IMR-90 (cell line): Measurements from ENCODE around the gene TCEA2. TPM values are rescaled to one million over a fixed set of nuclear protein-coding genes. Genes with fewer than 3 reads are reported as not detected.

Experiments used
- ATAC-seq: fragments of 200-7000 bp; cut with Tn5 transposase; 2 replicates; pipeline ENCODE4 v1.9.1; 2020; ENCODE audit warnings: low read depth, mild to moderate bottlenecking, moderate library complexity
- BruUV-seq: library from RNA; stranded (reverse); fragments of 400-500 nt; replicated peaks from 2 replicates; lab custom pipeline; 2021; lab: Mats Ljungman, UMichigan
- CTCF ChIA-PET: fragments of 300-600 bp; formaldehyde crosslinking; extraction: SDS; loops from one replicate; lab custom pipeline; 2021; ENCODE audit warnings: antibody characterized with exemption; lab: Yijun Ruan, JAX
- POLR2A ChIA-PET: fragments of 300-600 bp; sonication (Branson Sonifier 250); formaldehyde crosslinking; loops from one replicate; lab custom pipeline; 2022; ENCODE audit warnings: antibody characterized with exemption; ENCODE audit not compliant: unreplicated experiment; lab: Charles Lee
- DNase-seq: peaks from one replicate; pipeline ENCODE4 v3.0.0; 2013
- H2AFZ ChIP-seq: replicated peaks from 2 replicates; pipeline ENCODE3; 2013; ENCODE audit warnings: low read length, mild to moderate bottlenecking; ENCODE audit not compliant: poor library complexity
- H2AK5ac ChIP-seq: 2 replicates; pipeline ENCODE4 v1.6.1; 2013; ENCODE audit warnings: low read depth, low read length, inconsistent platforms
- H2AK9ac ChIP-seq: replicated peaks from 2 replicates; pipeline ENCODE3; 2013; ENCODE audit warnings: mild to moderate bottlenecking, low read depth, low read length, moderate library complexity; ENCODE audit not compliant: poor library complexity
- H2BK120ac ChIP-seq: 2 replicates; pipeline ENCODE4 v1.6.1; 2013; ENCODE audit warnings: low read depth, low read length, inconsistent platforms
- H2BK15ac ChIP-seq: 3 replicates; pipeline ENCODE4 v1.6.1; 2013; ENCODE audit warnings: low read depth, low read length, inconsistent platforms
- H2BK20ac ChIP-seq: 2 replicates; pipeline ENCODE4 v1.6.1; 2013; ENCODE audit warnings: low read depth, mild to moderate bottlenecking, inconsistent platforms, low read length, moderate library complexity
- H2BK5ac ChIP-seq: 2 replicates; pipeline ENCODE4 v1.6.1; 2013; ENCODE audit warnings: mild to moderate bottlenecking, low read depth, low read length, inconsistent platforms; ENCODE audit not compliant: poor library complexity, severe bottlenecking
- H3K14ac ChIP-seq: replicated peaks from 2 replicates; pipeline ENCODE4 v1.6.1; 2013; ENCODE audit warnings: low read depth, low read length, inconsistent platforms
- H3K18ac ChIP-seq: 2 replicates; pipeline ENCODE4 v1.6.1; 2013; ENCODE audit warnings: low read depth, low read length, control low read depth
- H3K23ac ChIP-seq: 2 replicates; pipeline ENCODE4 v1.6.1; 2013; ENCODE audit warnings: low read depth, low read length, inconsistent platforms
- H3K27ac ChIP-seq: 2 replicates; pipeline ENCODE4 v1.5.1; 2013; ENCODE audit warnings: mild to moderate bottlenecking, control low read depth, low read length; ENCODE audit not compliant: insufficient read depth
- H3K27me3 ChIP-seq: 2 replicates; pipeline ENCODE4 v1.6.1; 2013; ENCODE audit warnings: low read length; ENCODE audit not compliant: control insufficient read depth, insufficient read depth
- H3K36me3 ChIP-seq: 2 replicates; pipeline ENCODE4 v1.6.1; 2013; ENCODE audit warnings: low read length, mixed read lengths; ENCODE audit not compliant: control insufficient read depth, insufficient read depth
- H3K4ac ChIP-seq: 2 replicates; pipeline ENCODE4 v1.6.1; 2013; ENCODE audit warnings: low read depth, low read length, inconsistent platforms
- H3K4me1 ChIP-seq: 2 replicates; pipeline ENCODE4 v1.6.1; 2013; ENCODE audit warnings: low read length, mixed read lengths; ENCODE audit not compliant: control insufficient read depth, insufficient read depth
- H3K4me2 ChIP-seq: 2 replicates; pipeline ENCODE4 v1.6.1; 2013; ENCODE audit warnings: low read depth, mild to moderate bottlenecking, control low read depth, low read length, moderate library complexity
- H3K4me3 ChIP-seq: 2 replicates; pipeline ENCODE4 v1.5.1; 2013; ENCODE audit warnings: low read depth, mild to moderate bottlenecking, control low read depth, low read length, moderate library complexity; ENCODE audit not compliant: insufficient read depth
- H3K56ac ChIP-seq: 2 replicates; pipeline ENCODE4 v1.6.1; 2013; ENCODE audit warnings: low read length, inconsistent platforms; ENCODE audit not compliant: insufficient read depth; ENCODE audit errors: extremely low read depth
- H3K79me1 ChIP-seq, 2 experiments: 2 replicates each; pipeline ENCODE4 v1.6.1; 2013; ENCODE audit warnings: low read length in 2 of 2, inconsistent platforms in 1 of 2, low read depth in 1 of 2
- H3K9ac ChIP-seq: 2 replicates; pipeline ENCODE4 v1.6.1; 2013; ENCODE audit warnings: low read depth, low read length, control low read depth
- H3K9me1 ChIP-seq: 2 replicates; pipeline ENCODE4 v1.6.1; 2013; ENCODE audit warnings: low read length, inconsistent platforms; ENCODE audit not compliant: insufficient read depth
- H3K9me3 ChIP-seq: 2 replicates; pipeline ENCODE4 v1.6.1; 2013; ENCODE audit warnings: low read length; ENCODE audit not compliant: control insufficient read depth, insufficient read depth
- H4K20me1 ChIP-seq: 2 replicates; pipeline ENCODE4 v1.6.1; 2013; ENCODE audit warnings: low read length, inconsistent platforms; ENCODE audit not compliant: insufficient read depth
- H4K5ac ChIP-seq: 2 replicates; pipeline ENCODE4 v1.6.1; 2013; ENCODE audit warnings: mild to moderate bottlenecking, low read depth, low read length, control low read depth
- H4K8ac ChIP-seq, 2 experiments: 2 replicates each; pipeline ENCODE4 v1.6.1; 2013; ENCODE audit warnings: low read depth in 2 of 2, low read length in 2 of 2, control low read depth in 1 of 2, inconsistent platforms in 1 of 2
- H4K91ac ChIP-seq: 2 replicates; pipeline ENCODE4 v1.6.1; 2013; ENCODE audit warnings: low read depth, low read length, inconsistent platforms; ENCODE audit not compliant: insufficient read depth
- CEBPB ChIP-seq: IDR thresholded peaks from 2 replicates; pipeline ENCODE4 v1.6.1; 2012; ENCODE audit warnings: low read depth, low read length, improper control_type of control experiment
- CHD1 ChIP-seq: IDR thresholded peaks from 2 replicates; pipeline ENCODE4 v1.6.1; 2012; ENCODE audit warnings: low read depth, low read length, improper control_type of control experiment
- CTCF ChIP-seq: conservative IDR thresholded peaks from 2 replicates; pipeline ENCODE4 v1.5.1; 2012; ENCODE audit warnings: mild to moderate bottlenecking, low read depth, low read length, improper control_type of control experiment
- FOS ChIP-seq: fragments of 150-350 bp; IDR thresholded peaks from 2 replicates; pipeline ENCODE4 v1.6.1; 2016; ENCODE audit warnings: low read depth, low read length
- MAZ ChIP-seq: IDR thresholded peaks from 2 replicates; pipeline ENCODE4 v1.6.1; 2012; ENCODE audit warnings: low read depth, mild to moderate bottlenecking, low read length, improper control_type of control experiment, moderate library complexity, borderline replicate concordance
- MXI1 ChIP-seq: IDR thresholded peaks from 2 replicates; pipeline ENCODE4 v1.6.1; 2012; ENCODE audit warnings: low read depth, mild to moderate bottlenecking, low read length, moderate library complexity, borderline replicate concordance
- NFE2L2 ChIP-seq: fragments of 150-350 bp; IDR thresholded peaks from 2 replicates; pipeline ENCODE4 v1.6.1; 2016; ENCODE audit warnings: low read depth, mild to moderate bottlenecking, low read length
- POLR2A ChIP-seq: IDR thresholded peaks from 2 replicates; pipeline ENCODE4 v1.6.1; 2012; ENCODE audit warnings: mild to moderate bottlenecking, low read depth, low read length
- RCOR1 ChIP-seq: IDR thresholded peaks from 2 replicates; pipeline ENCODE4 v1.6.1; 2012; ENCODE audit warnings: mild to moderate bottlenecking, low read length, improper control_type of control experiment; ENCODE audit not compliant: insufficient replicate concordance
- RFX5 ChIP-seq: IDR thresholded peaks from 2 replicates; pipeline ENCODE4 v1.8.0; 2012; ENCODE audit warnings: low read depth, mild to moderate bottlenecking, low read length, moderate library complexity
- WGBS, 2 experiments: methylation state at CpG; one replicate each; pipeline versions ENCODE4 v1.1.5 to v1.1.7; 2013; ENCODE audit warnings: missing lambda C conversion rate in 2 of 2; ENCODE audit not compliant: insufficient read length in 1 of 2; ENCODE audit errors: extremely low coverage in 2 of 2; 5-methylcytosine and 5-hydroxymethylcytosine counted together
- dilution Hi-C: fragments of 300-500 bp; cut with HindIII; formaldehyde crosslinking; loops from one replicate; pipeline ENCODE4 v1.14.3; 2018; ENCODE audit warnings: low sequenced_read_pairs; ENCODE audit not compliant: unreplicated experiment
- in situ Hi-C: fragments of 300-500 bp; cut with MboI; formaldehyde crosslinking; loops from 3 replicates; pipeline ENCODE4 v1.14.3; 2019; ENCODE audit warnings: low sequenced_read_pairs, inconsistent platforms, mixed read lengths
- intact Hi-C: fragments of 100-400 bp; cut with micrococcal nuclease; formaldehyde crosslinking; loops from 2 replicates; pipeline ENCODE4 v1.10.0; 2022
- polyA plus RNA-seq, 3 experiments: library from polyadenylated mRNA; depleted of rRNA; stranded (reverse); fragments of >200 nt; gene quantifications; 2 replicates each; pipeline ENCODE4 v1.2.3, GENCODE V29; 2012; ENCODE audit warnings: low replicate concordance in 1 of 3
- total RNA-seq: library from RNA; depleted of rRNA; stranded (reverse); fragments of >200 nt; gene quantifications from 2 replicates; pipeline ENCODE4 v1.2.3, GENCODE V29; 2012
- TF ChIP-seq, protein P1 (sequence below): fragments of 150-350 bp; IDR thresholded peaks from 2 replicates; pipeline ENCODE4 v1.6.1; 2016; ENCODE audit warnings: low read depth, mild to moderate bottlenecking, low read length, moderate library complexity, borderline replicate concordance
- TF ChIP-seq, protein P2 (sequence below): fragments of 150-350 bp; IDR thresholded peaks from 2 replicates; pipeline ENCODE4 v1.6.1; 2017; ENCODE audit warnings: mild to moderate bottlenecking, antibody characterized with exemption, low read length, low read depth

TCEA2 gene
- total and polyA plus RNA-seq, 2 of the 4 experiments (the other 2 are of a cell fraction), result 9.3 to 30.0 TPM

- peaks cover 39% of the 10 kb centered on the region for H3K27me3 ChIP-seq
- no peak overlapping the region for H2BK15ac ChIP-seq
- in situ Hi-C loops, result no loop called here
- TF ChIP-seq, protein P1, sequence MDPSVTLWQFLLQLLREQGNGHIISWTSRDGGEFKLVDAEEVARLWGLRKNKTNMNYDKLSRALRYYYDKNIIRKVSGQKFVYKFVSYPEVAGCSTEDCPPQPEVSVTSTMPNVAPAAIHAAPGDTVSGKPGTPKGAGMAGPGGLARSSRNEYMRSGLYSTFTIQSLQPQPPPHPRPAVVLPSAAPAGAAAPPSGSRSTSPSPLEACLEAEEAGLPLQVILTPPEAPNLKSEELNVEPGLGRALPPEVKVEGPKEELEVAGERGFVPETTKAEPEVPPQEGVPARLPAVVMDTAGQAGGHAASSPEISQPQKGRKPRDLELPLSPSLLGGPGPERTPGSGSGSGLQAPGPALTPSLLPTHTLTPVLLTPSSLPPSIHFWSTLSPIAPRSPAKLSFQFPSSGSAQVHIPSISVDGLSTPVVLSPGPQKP, result no peak
- no peak for TF ChIP-seq MXI1
- TF ChIP-seq MAZ, result no peak
- TF ChIP-seq, protein P2, sequence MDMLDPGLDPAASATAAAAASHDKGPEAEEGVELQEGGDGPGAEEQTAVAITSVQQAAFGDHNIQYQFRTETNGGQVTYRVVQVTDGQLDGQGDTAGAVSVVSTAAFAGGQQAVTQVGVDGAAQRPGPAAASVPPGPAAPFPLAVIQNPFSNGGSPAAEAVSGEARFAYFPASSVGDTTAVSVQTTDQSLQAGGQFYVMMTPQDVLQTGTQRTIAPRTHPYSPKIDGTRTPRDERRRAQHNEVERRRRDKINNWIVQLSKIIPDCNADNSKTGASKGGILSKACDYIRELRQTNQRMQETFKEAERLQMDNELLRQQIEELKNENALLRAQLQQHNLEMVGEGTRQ, result no peak
- TF ChIP-seq RFX5, result no peak
- TF ChIP-seq POLR2A, result no peak
- no peak for TF ChIP-seq NFE2L2
- no peak for TF ChIP-seq RCOR1
- no peak for TF ChIP-seq CTCF
- no peak for TF ChIP-seq CHD1
- no peak for TF ChIP-seq FOS
- no peak for TF ChIP-seq CEBPB
- H4K8ac ChIP-seq, result no peak overlapping the region
- BruUV-seq, result no TSS peak
- no peak overlapping the region for H3K23ac ChIP-seq
- no peak overlapping the region for H2BK5ac ChIP-seq
- H3K79me1 ChIP-seq, result no peaks in the 10 kb centered on the region
- ChIA-PET CTCF (interaction anchor here (1.2 kb wide), 1 partner anchor 25 kb away, joined by 3 read pairs; no protein-coding TSS in a partner anchor), POLR2A (no interaction called here)
- H2AK5ac ChIP-seq, result no peak overlapping the region
- no peak overlapping the region for H2BK20ac ChIP-seq
- ATAC-seq (no peak), DNase-seq (no peak)
- no peak overlapping the region for H3K9ac ChIP-seq
- H3K18ac ChIP-seq, result no peak overlapping the region
- H3K9me1 ChIP-seq, result no peaks in the 10 kb centered on the region
- H4K91ac ChIP-seq, result no peak overlapping the region
- H3K56ac ChIP-seq, result no peak overlapping the region
- dilution Hi-C loops, result no loop called here
- intact Hi-C loops, result no loop called here
- H3K4me1 ChIP-seq, result no peaks in the 10 kb centered on the region
- no peaks in the 10 kb centered on the region for H3K9me3 ChIP-seq
- no peak overlapping the region for H4K5ac ChIP-seq
- no peak overlapping the region for H3K4me2 ChIP-seq
- H2BK120ac ChIP-seq, result no peak overlapping the region
- no peaks in the 10 kb centered on the region for H4K20me1 ChIP-seq
- no peak overlapping the region for H3K27ac ChIP-seq
- H3K4me3 ChIP-seq, result no peak overlapping the region
- no peak overlapping the region for H3K14ac ChIP-seq
- no peaks in the 10 kb centered on the region for H3K36me3 ChIP-seq
- no peak overlapping the region for H2AK9ac ChIP-seq
- H2AFZ ChIP-seq, result no peak overlapping the region
- no peak overlapping the region for H3K4ac ChIP-seq
- 63% methylated on average over 6 of the region's 26 CpGs; no CpG with 5 or more reads in 1 of the 2 experiments for WGBS, 2 experiments
Observed at GRCh38 chr20:64108731-64109681, 46.0 kb downstream of the TCEA2 start.
